ENCODE data around the gene ZDHHC12.

ZDHHC12 gene

GRCh38 chr9:128712451-128713410 is 11.2 kb downstream of the ZDHHC12 start:
- TF ChIP-seq GATA2 (IDR thresholded peaks at IDR 0.05; ENCODE audit: low read depth, low read length) (no peak), GATA3 (IDR thresholded peaks at IDR 0.05; ENCODE audit: low read depth, low read length) (no peak)

GRCh38 chr9:128707446-128707845 is 16.5 kb downstream of the ZDHHC12 start:
- TF ChIP-seq GATA2 (IDR thresholded peaks at IDR 0.05; ENCODE audit: low read depth, low read length) (no peak), GATA3 (IDR thresholded peaks at IDR 0.05; ENCODE audit: low read depth, low read length) (no peak)

GRCh38 chr9:128706671-128707381 is 17.1 kb downstream of the ZDHHC12 start:
- TF ChIP-seq GATA3 (IDR thresholded peaks at IDR 0.05; ENCODE audit: low read depth, low read length): no peak
- no peak for TF ChIP-seq GATA2 (IDR thresholded peaks at IDR 0.05; ENCODE audit: low read depth, low read length)

GRCh38 chr9:128706045-128706444 is 17.9 kb downstream of the ZDHHC12 start:
- TF ChIP-seq GATA3 (IDR thresholded peaks at IDR 0.05; ENCODE audit: low read depth, low read length): no peak
- no peak for TF ChIP-seq GATA2 (IDR thresholded peaks at IDR 0.05; ENCODE audit: low read depth, low read length)

- TF ChIP-seq GATA2 (IDR thresholded peaks at IDR 0.05; ENCODE audit: low read depth, low read length): no peak
- no peak for TF ChIP-seq GATA3 (IDR thresholded peaks at IDR 0.05; ENCODE audit: low read depth, low read length)
Measured at GRCh38 chr9:128705051-128705965, 18.6 kb downstream of the ZDHHC12 start.

GRCh38 chr9:128704356-128704670 is 19.6 kb downstream of the ZDHHC12 start:
- TF ChIP-seq GATA2 (IDR thresholded peaks at IDR 0.05; ENCODE audit: low read depth, low read length) (no peak), GATA3 (IDR thresholded peaks at IDR 0.05; ENCODE audit: low read depth, low read length) (no peak)

- TF ChIP-seq GATA2 (IDR thresholded peaks at IDR 0.05; ENCODE audit: low read depth, low read length): no peak
- TF ChIP-seq GATA3 (IDR thresholded peaks at IDR 0.05; ENCODE audit: low read depth, low read length): no peak
Measured at GRCh38 chr9:128703616-128704355, 20.1 kb downstream of the ZDHHC12 start.

- TF ChIP-seq GATA3 (IDR thresholded peaks at IDR 0.05; ENCODE audit: low read depth, low read length): no peak
- TF ChIP-seq GATA2 (IDR thresholded peaks at IDR 0.05; ENCODE audit: low read depth, low read length): no peak
Measured at GRCh38 chr9:128702949-128703615, 20.8 kb downstream of the ZDHHC12 start.

- no peak for TF ChIP-seq GATA2 (IDR thresholded peaks at IDR 0.05; ENCODE audit: low read depth, low read length)
- TF ChIP-seq GATA3 (IDR thresholded peaks at IDR 0.05; ENCODE audit: low read depth, low read length): no peak
Measured at GRCh38 chr9:128702445-128702948, 21.4 kb downstream of the ZDHHC12 start, which contains the start of gene PKN3. Gene PKN3 (plus strand): TSS chr9:128702503. CDS start chr9:128702916, 413 bp downstream.

GRCh38 chr9:128701227-128701854 is 22.6 kb downstream of the ZDHHC12 start:
- no peak for TF ChIP-seq GATA3 (IDR thresholded peaks at IDR 0.05; ENCODE audit: low read depth, low read length)
- TF ChIP-seq GATA2 (IDR thresholded peaks at IDR 0.05; ENCODE audit: low read depth, low read length): no peak

- TF ChIP-seq GATA2 (IDR thresholded peaks at IDR 0.05; ENCODE audit: low read depth, low read length) (no peak), GATA3 (IDR thresholded peaks at IDR 0.05; ENCODE audit: low read depth, low read length) (no peak)
Measured at GRCh38 chr9:128696923-128697707, 26.8 kb downstream of the ZDHHC12 start.

All from SH-SY5Y (cell line).